Endothelial cell of umbilical vein (primary cell): Measurements from ENCODE around the gene WSB2. TPM values are rescaled to one million over a fixed set of nuclear protein-coding genes. Genes with fewer than 3 reads are reported as not detected.
"Not testable (repeated sequence)": the region's sequence is repeated elsewhere in the genome, so short reads cannot be mapped to it uniquely, and the experiment has no call there.

Experiments
- BruUV-seq: library from RNA; stranded (reverse); fragments of 400-500 nt; replicated peaks from 2 replicates; lab custom pipeline; 2021; lab: Mats Ljungman, UMichigan
- CTCF ChIA-PET: fragments of 300-600, 350-600 bp; sonication (Branson Sonifier 250); formaldehyde crosslinking; loops from one replicate; lab custom pipeline; 2021; ENCODE audit warnings: antibody characterized with exemption, inconsistent platforms; lab: Charles Lee
- POLR2A ChIA-PET: fragments of 300-600, 350-600 bp; sonication (Branson Sonifier 250); formaldehyde crosslinking; loops from one replicate; lab custom pipeline; 2021; ENCODE audit warnings: antibody characterized with exemption, inconsistent platforms; lab: Charles Lee
- DNase-seq: peaks from one replicate; pipeline ENCODE4 v3.0.0-alpha.2; 2011; ENCODE audit warnings: low read depth, low spot score
- FAIRE-seq: peaks from 2 replicates; lab custom pipeline; 2011; peaks lifted over from hg19 to GRCh38; lab: Jason Lieb, UNC
- H2AFZ ChIP-seq: 2 replicates; pipeline ENCODE4 v1.6.0; 2012; ENCODE audit warnings: low read depth, low read length, control low read depth, inconsistent platforms
- H3K27ac ChIP-seq: 2 replicates; pipeline ENCODE4 v1.5.1; 2011; ENCODE audit warnings: low read depth, mild to moderate bottlenecking, control low read depth, low read length, moderate library complexity; ENCODE audit not compliant: insufficient read depth
- H3K27me3 ChIP-seq, 2 experiments: 2 replicates each; pipeline versions ENCODE4 v1.6.0 to v1.6.1; 2011; ENCODE audit warnings: low read length in 2 of 2, mixed read lengths in 1 of 2; ENCODE audit not compliant: control insufficient read depth in 2 of 2, insufficient read depth in 2 of 2
- H3K36me3 ChIP-seq, 2 experiments: 2 replicates in 1 of 2; 3 replicates in 1 of 2; pipeline ENCODE4 v1.5.1; 2011; ENCODE audit warnings: low read length in 2 of 2, mild to moderate bottlenecking in 1 of 2, moderate library complexity in 1 of 2; ENCODE audit not compliant: control insufficient read depth in 2 of 2, insufficient read depth in 2 of 2; ENCODE audit errors: extremely low read depth in 1 of 2
- H3K4me1 ChIP-seq: 3 replicates; pipeline ENCODE4 v1.5.1; 2011; ENCODE audit warnings: mild to moderate bottlenecking, low read length; ENCODE audit not compliant: control insufficient read depth, insufficient read depth; ENCODE audit errors: extremely low read depth
- H3K4me2 ChIP-seq: 2 replicates; pipeline ENCODE4 v1.6.1; 2011; ENCODE audit warnings: low read length, control low read depth, mixed read lengths; ENCODE audit not compliant: insufficient read depth
- H3K4me3 ChIP-seq, 3 experiments: fragments of 200-600 bp in 1 of 3; sonication (generic), shearing (Covaris generic) in 1 of 3; replicated peaks in 1 of 3; 2 replicates each; pipeline ENCODE4 v1.5.1; 2011 to 2016; ENCODE audit warnings: control low read depth in 3 of 3, low read length in 3 of 3, mild to moderate bottlenecking in 2 of 3, inconsistent platforms in 1 of 3, low read depth in 1 of 3, moderate library complexity in 1 of 3; ENCODE audit not compliant: insufficient read depth in 1 of 3
- H3K79me2 ChIP-seq: 2 replicates; pipeline ENCODE4 v1.6.0; 2012; ENCODE audit warnings: low read length, inconsistent platforms; ENCODE audit not compliant: control insufficient read depth, insufficient read depth
- H3K9ac ChIP-seq: replicated peaks from 2 replicates; pipeline ENCODE3; 2011; ENCODE audit warnings: low read length, control low read depth; ENCODE audit not compliant: insufficient read depth; ENCODE audit errors: extremely low read depth
- H3K9me1 ChIP-seq: replicated peaks from 3 replicates; pipeline ENCODE4 v1.6.0; 2011; ENCODE audit warnings: mild to moderate bottlenecking, low read length; ENCODE audit not compliant: control insufficient read depth, insufficient read depth; ENCODE audit errors: extremely low read depth
- H3K9me3 ChIP-seq: replicated peaks from 2 replicates; pipeline ENCODE4 v1.5.1; 2012; ENCODE audit warnings: low read length, inconsistent platforms; ENCODE audit not compliant: control insufficient read depth, insufficient read depth
- H4K20me1 ChIP-seq: replicated peaks from 2 replicates; pipeline ENCODE3; 2011; ENCODE audit warnings: mild to moderate bottlenecking, low read length; ENCODE audit not compliant: control insufficient read depth, insufficient read depth; ENCODE audit errors: extremely low read depth
- EZH2 ChIP-seq: IDR thresholded peaks from 2 replicates; pipeline ENCODE4 v1.6.1; 2012; ENCODE audit warnings: borderline replicate concordance, low read depth, mild to moderate bottlenecking, moderate library complexity, low read length, inconsistent platforms; ENCODE audit not compliant: severe bottlenecking
- FOS ChIP-seq: IDR thresholded peaks from 2 replicates; pipeline ENCODE4 v1.6.1; 2011; ENCODE audit warnings: mild to moderate bottlenecking, low read length, moderate library complexity, borderline replicate concordance; ENCODE audit not compliant: insufficient read depth
- GATA2 ChIP-seq: IDR thresholded peaks from 2 replicates; pipeline ENCODE4 v1.7.0; 2011; ENCODE audit warnings: low read depth, mild to moderate bottlenecking, moderate library complexity, mixed read lengths, low read length; ENCODE audit not compliant: insufficient read length, insufficient read depth
- JUN ChIP-seq: IDR thresholded peaks from 2 replicates; pipeline ENCODE4 v1.6.1; 2011; ENCODE audit warnings: borderline replicate concordance, low read depth; ENCODE audit not compliant: insufficient read length, insufficient read depth
- MYC ChIP-seq: IDR thresholded peaks from one replicate; pipeline ENCODE4 v1.6.1; 2011; ENCODE audit warnings: mild to moderate bottlenecking, low read depth, low read length
- POLR2A ChIP-seq: IDR thresholded peaks from 2 replicates; pipeline ENCODE4 v1.6.1; 2012; ENCODE audit warnings: low read depth, mild to moderate bottlenecking, control low read depth, low read length
- POLR2AphosphoS5 ChIP-seq: IDR thresholded peaks from 2 replicates; pipeline ENCODE4 v1.6.1; 2012; ENCODE audit warnings: low read depth, mild to moderate bottlenecking, control low read depth, low read length, moderate library complexity; ENCODE audit not compliant: insufficient read depth
- dilution Hi-C: fragments of 300-500 bp; cut with MboI; formaldehyde crosslinking; loops from one replicate; pipeline ENCODE4 v1.15.0; 2019; ENCODE audit warnings: low sequenced_read_pairs; ENCODE audit not compliant: extremely low pct_ligation_motif_present
- intact Hi-C: fragments of 100-400 bp; cut with micrococcal nuclease; formaldehyde crosslinking; loops from one replicate; pipeline ENCODE4 v1.10.0; 2022
- polyA plus RNA-seq, 4 experiments: library from polyadenylated mRNA; depleted of rRNA in 3 of 4; stranded (reverse) in 3 of 4; unstranded in 1 of 4; fragments of >200 nt; gene quantifications; 2 replicates each; pipeline versions ENCODE4 v1.2.1 to v1.2.3, GENCODE V29; 2011 to 2012; ENCODE audit warnings: missing spikeins in 1 of 4
- total RNA-seq: library from RNA; stranded (reverse); gene quantifications from 2 replicates; pipeline ENCODE4 v1.2.3, GENCODE V29; 2021
- TF ChIP-seq, protein P1 (sequence below): IDR thresholded peaks from 2 replicates; pipeline ENCODE4 v1.6.1; 2011; ENCODE audit not compliant: insufficient read depth, insufficient read length

The WSB2 gene
- total and polyA plus RNA-seq, 2 donors (not counting 3 experiments of a cell fraction or from before 2014, with no cell fraction given), result 73.6 to 107 TPM

DNA sequence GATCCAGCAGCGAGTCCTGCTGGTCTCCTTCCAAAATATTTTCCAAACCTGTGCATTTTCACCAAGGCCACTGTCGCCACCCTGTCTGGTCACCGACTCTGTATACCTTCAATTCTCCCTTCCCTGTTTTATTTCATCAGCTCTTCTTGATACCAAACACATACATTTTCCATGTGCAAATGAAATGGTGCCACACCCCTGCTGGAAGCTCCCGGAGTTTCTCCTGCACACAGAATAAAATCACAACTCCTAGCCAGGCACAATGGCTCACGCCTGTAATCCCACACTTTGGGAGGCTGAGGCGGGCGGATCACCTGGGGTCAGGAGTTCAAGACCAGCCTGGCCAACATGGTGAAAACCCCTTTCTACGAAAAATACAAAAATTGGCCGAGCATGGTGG lies 28.8 kb upstream of the WSB2 start:
- Histone ChIP-seq H3K4me1 (no peaks in the 10 kb centered on the region), H3K27me3 (no peaks in the 10 kb centered on the region), H3K9me1 (no peaks in the 10 kb centered on the region), H4K20me1 (no peaks in the 10 kb centered on the region), H2AFZ (no peak overlapping the region), H3K27ac (no peak overlapping the region), H3K79me2 (no peaks in the 10 kb centered on the region), H3K36me3 (no peaks in the 10 kb centered on the region), H3K4me3 (no peak overlapping the region), H3K4me2 (no peak overlapping the region), H3K9ac (no peak overlapping the region), H3K9me3 (no peaks in the 10 kb centered on the region)
- intact Hi-C loops (loop anchor here (1.0 kb wide), 1 partner anchor 26 kb away; no protein-coding TSS in a partner anchor), dilution Hi-C loops (no loop called here)
- FAIRE-seq (no peak), DNase-seq (no peak)
- POLR2A ChIA-PET, result no interaction called here
- TF ChIP-seq JUN (no peak), POLR2A (no peak), GATA2 (no peak)
- TF ChIP-seq, protein P1, sequence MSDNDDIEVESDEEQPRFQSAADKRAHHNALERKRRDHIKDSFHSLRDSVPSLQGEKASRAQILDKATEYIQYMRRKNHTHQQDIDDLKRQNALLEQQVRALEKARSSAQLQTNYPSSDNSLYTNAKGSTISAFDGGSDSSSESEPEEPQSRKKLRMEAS, result no peak
- CTCF ChIA-PET, result no interaction called here
- no TSS peak for BruUV-seq

DNA sequence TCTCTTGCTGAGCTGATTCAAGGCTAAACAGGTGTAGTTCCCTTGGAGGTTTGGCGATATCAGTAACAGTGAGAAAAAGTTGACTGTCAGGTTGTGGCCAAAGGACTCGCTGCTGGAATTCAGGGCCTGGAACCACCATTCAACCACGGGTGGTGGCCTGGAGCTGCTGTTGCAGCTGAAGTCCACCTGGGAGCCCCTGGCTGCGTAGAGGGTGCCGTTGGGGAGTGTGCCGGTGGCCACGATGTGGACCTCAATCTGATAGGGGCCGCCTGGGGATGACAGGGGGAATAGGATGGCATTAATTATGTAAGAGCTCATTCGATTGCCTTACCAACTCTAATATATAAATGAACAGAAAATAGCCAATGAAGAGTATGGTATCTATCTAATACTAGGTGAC lies 21.2 kb upstream of the WSB2 start:
- CTCF ChIA-PET, result interaction anchor here (1.3 kb wide), 1 partner anchor 18 kb away, joined by 7 read pairs; no protein-coding TSS in a partner anchor
- Histone ChIP-seq H3K9ac (no peak overlapping the region), H3K27me3 (no peaks in the 10 kb centered on the region), H3K9me1 (no peaks in the 10 kb centered on the region), H3K79me2 (no peaks in the 10 kb centered on the region), H4K20me1 (no peaks in the 10 kb centered on the region), H2AFZ (no peak overlapping the region), H3K4me3 (no peak overlapping the region), H3K4me2 (no peak overlapping the region), H3K27ac (no peak overlapping the region), H3K9me3 (no peaks in the 10 kb centered on the region), H3K36me3 (peaks cover 0 to 4% of the 10 kb centered on the region in 2 experiments), H3K4me1 (no peaks in the 10 kb centered on the region)
- POLR2A ChIA-PET, result no interaction called here
- dilution Hi-C loops (no loop called here), intact Hi-C loops (no loop called here)
- BruUV-seq, result no TSS peak
- no peak for FAIRE-seq
- no peak for TF ChIP-seq GATA2
- no peak for TF ChIP-seq POLR2A
- TF ChIP-seq POLR2AphosphoS5, result no peak
- no peak for TF ChIP-seq EZH2
- no peak for TF ChIP-seq FOS
- TF ChIP-seq MYC, result no peak
- TF ChIP-seq, protein P1, result no peak
- no peak for DNase-seq

DNA sequence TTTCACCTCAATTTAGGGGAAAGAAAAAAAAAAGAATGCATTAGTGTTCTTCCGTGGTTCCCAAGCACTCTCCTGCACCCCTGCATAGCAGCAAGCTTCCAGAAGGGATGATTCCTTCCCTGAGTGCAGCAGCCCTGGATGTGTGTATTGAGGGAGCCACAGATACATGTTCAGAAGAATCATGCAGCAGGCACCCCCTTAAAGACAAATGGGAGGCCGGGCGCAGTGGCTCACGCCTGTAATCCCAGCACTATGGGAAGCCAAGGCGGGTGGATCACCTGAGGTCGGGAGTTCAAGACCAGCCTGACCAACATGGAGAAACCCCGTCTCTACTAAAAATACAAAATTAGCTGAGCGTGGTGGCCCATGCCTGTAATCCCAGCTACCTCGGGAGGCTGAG lies 20.5 kb upstream of the WSB2 start:
- DNase-seq, H3K9me3 ChIP-seq, H3K9ac ChIP-seq, FAIRE-seq, intact Hi-C loops, H3K4me3 ChIP-seq, H3K27me3 ChIP-seq, BruUV-seq, H4K20me1 ChIP-seq, H3K4me1 ChIP-seq, POLR2A ChIA-PET, H3K9me1 ChIP-seq, H3K79me2 ChIP-seq, H2AFZ ChIP-seq, H3K4me2 ChIP-seq, H3K27ac ChIP-seq, dilution Hi-C loops, H3K36me3 ChIP-seq: not testable (repeated sequence)
- CTCF ChIA-PET, result interaction anchor here (1.3 kb wide), 1 partner anchor 17 kb away, joined by 7 read pairs; no protein-coding TSS in a partner anchor
